GM20000 (cell line): ENCODE measurements around the gene ARL15.

Source experiments
- DNase-seq: peaks from one replicate; pipeline ENCODE4 v3.0.0; 2012; ENCODE audit warnings: low spot score
- CTCF ChIP-seq: IDR thresholded peaks from 2 replicates; pipeline ENCODE4 v1.5.1; 2012; ENCODE audit warnings: mild to moderate bottlenecking, control low read depth; ENCODE audit errors: extremely low read depth, missing control alignments

Gene ARL15

GRCh38 chr5:54022223-54022622 is 288.1 kb downstream of the ARL15 start:
- DNase-seq, result no peak
- no peak for TF ChIP-seq CTCF

GRCh38 chr5:54021431-54022164 is 288.8 kb downstream of the ARL15 start:
- no peak for TF ChIP-seq CTCF
- DNase-seq, result no peak

GRCh38 chr5:54018438-54018837 is 291.9 kb downstream of the ARL15 start:
- TF ChIP-seq CTCF, result no peak
- no peak for DNase-seq

- no peak for TF ChIP-seq CTCF
- no peak for DNase-seq
These were observed 292.8 kb downstream of the ARL15 start for GRCh38 chr5:54017580-54017979.

GRCh38 chr5:54013556-54014194 is 296.7 kb downstream of the ARL15 start:
- no peak for DNase-seq
- TF ChIP-seq CTCF, result no peak

- TF ChIP-seq CTCF, result no peak
- DNase-seq, result no peak
These were observed 300.5 kb downstream of the ARL15 start for GRCh38 chr5:54009828-54010227.

- no peak for DNase-seq
- TF ChIP-seq CTCF, result no peak
These were observed 301.0 kb downstream of the ARL15 start for GRCh38 chr5:54009357-54009756.
